Hepatocyte (in vitro differentiated cells): Measurements from ENCODE around the gene FREM1. TPM values are rescaled to one million over a fixed set of nuclear protein-coding genes. Genes with fewer than 3 reads are reported as not detected.

Experiments
- DNase-seq: peaks from one replicate; pipeline ENCODE4 v3.0.0-alpha.2; 2016; ENCODE audit warnings: low spot score
- H2AFZ ChIP-seq: fragments of 200-600 bp; sonication (generic); 2 replicates; pipeline ENCODE4 v1.6.0; 2016; ENCODE audit warnings: antibody characterized with exemption, mild to moderate bottlenecking
- H3K27ac ChIP-seq: fragments of 200-600 bp; sonication (generic); 2 replicates; pipeline ENCODE4 v1.5.1; 2016; ENCODE audit warnings: mild to moderate bottlenecking
- H3K27me3 ChIP-seq: fragments of 200-600 bp; sonication (generic); 2 replicates; pipeline ENCODE4 v1.6.1; 2016
- H3K36me3 ChIP-seq: fragments of 200-600 bp; sonication (generic); replicated peaks from 2 replicates; pipeline ENCODE4 v1.5.1; 2016; ENCODE audit warnings: low read depth; ENCODE audit not compliant: insufficient read depth
- H3K4me1 ChIP-seq: fragments of 200-600 bp; sonication (generic); 2 replicates; pipeline ENCODE4 v1.5.1; 2016; ENCODE audit warnings: mild to moderate bottlenecking, moderate library complexity; ENCODE audit not compliant: insufficient read depth
- H3K4me2 ChIP-seq: fragments of 200-600 bp; sonication (generic); 2 replicates; pipeline ENCODE4 v1.6.0; 2016
- H3K4me3 ChIP-seq: fragments of 200-600 bp; sonication (generic); 2 replicates; pipeline ENCODE4 v1.5.1; 2016; ENCODE audit warnings: mild to moderate bottlenecking
- H3K79me2 ChIP-seq: fragments of 200-600 bp; sonication (generic); 2 replicates; pipeline ENCODE4 v1.6.0; 2017; ENCODE audit warnings: mild to moderate bottlenecking
- H3K9me2 ChIP-seq: fragments of 200-600 bp; sonication (generic); replicated peaks from 2 replicates; pipeline ENCODE4 v1.6.0; 2017; ENCODE audit warnings: mild to moderate bottlenecking; ENCODE audit not compliant: insufficient read depth
- H3K9me3 ChIP-seq: fragments of 200-600 bp; sonication (generic); 2 replicates; pipeline ENCODE4 v1.5.1; 2016; ENCODE audit warnings: low read depth, mild to moderate bottlenecking
- H4K20me1 ChIP-seq: fragments of 200-600 bp; sonication (generic); 2 replicates; pipeline ENCODE4 v1.6.0; 2016; ENCODE audit warnings: mild to moderate bottlenecking; ENCODE audit not compliant: insufficient read depth, poor library complexity, severe bottlenecking
- EZH2 ChIP-seq: fragments of 200-600 bp; sonication (generic); IDR thresholded peaks from 2 replicates; pipeline ENCODE4 v1.6.1; 2016; ENCODE audit warnings: antibody characterized with exemption, mild to moderate bottlenecking, borderline replicate concordance
- EZH2phosphoT487 ChIP-seq: fragments of 200-600 bp; sonication (generic); IDR thresholded peaks from one replicate; pipeline ENCODE4 v1.6.1; 2018; ENCODE audit warnings: antibody characterized with exemption, mild to moderate bottlenecking, low read depth, moderate library complexity; ENCODE audit not compliant: unreplicated experiment, severe bottlenecking
- WGBS: methylation state at CpG from one replicate; pipeline ENCODE4 v1.1.6; 2016; ENCODE audit warnings: low lambda C conversion rate; ENCODE audit errors: missing lambda C conversion rate; 5-methylcytosine and 5-hydroxymethylcytosine counted together
- polyA plus RNA-seq: library from polyadenylated mRNA; unstranded; fragments of >200 nt; fragmentation: Nextera tagmentation; extraction: Ambion mirVana; gene quantifications from 2 replicates; pipeline ENCODE4 v1.2.1, GENCODE V29; 2016
- total RNA-seq: library from RNA; depleted of rRNA; stranded (reverse); fragments of >200 nt; gene quantifications from 2 replicates; pipeline ENCODE4 v1.2.3, GENCODE V29; 2014
- TF ChIP-seq, protein P1 (sequence below): fragments of 200-600 bp; sonication (generic); IDR thresholded peaks from 2 replicates; pipeline ENCODE4 v1.5.1; 2016; ENCODE audit warnings: antibody characterized with exemption, mild to moderate bottlenecking; ENCODE audit not compliant: poor library complexity

FREM1 gene
- total and polyA plus RNA-seq, 2 experiments from 2014 or later = 9.7 to 36.1 TPM

DNA sequence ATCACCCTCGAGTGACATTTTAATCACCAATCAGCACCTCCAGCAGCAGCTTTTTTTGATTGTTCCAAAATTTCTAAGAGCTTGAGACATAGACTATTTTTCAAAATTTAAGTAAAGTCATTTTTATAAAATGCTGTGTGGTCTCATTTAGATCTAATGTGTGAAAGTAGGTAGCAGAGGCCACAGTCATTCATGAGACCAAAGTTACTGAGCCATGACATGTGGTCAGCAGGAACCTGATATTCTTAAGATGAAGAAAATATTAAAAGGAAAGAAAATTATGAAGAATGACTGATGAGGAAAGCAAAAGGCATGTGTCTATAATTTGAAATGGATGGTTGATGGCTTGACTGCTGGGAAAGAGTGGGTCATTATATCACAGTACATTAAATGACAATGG lies 7.2 kb downstream of the FREM1 start:
- H3K36me3 ChIP-seq = no peaks in the 10 kb centered on the region
- peaks cover 41% of the 10 kb centered on the region for H3K4me1 ChIP-seq
- TF ChIP-seq EZH2 (no peak), EZH2phosphoT487 (no peak)
- TF ChIP-seq, protein P1, sequence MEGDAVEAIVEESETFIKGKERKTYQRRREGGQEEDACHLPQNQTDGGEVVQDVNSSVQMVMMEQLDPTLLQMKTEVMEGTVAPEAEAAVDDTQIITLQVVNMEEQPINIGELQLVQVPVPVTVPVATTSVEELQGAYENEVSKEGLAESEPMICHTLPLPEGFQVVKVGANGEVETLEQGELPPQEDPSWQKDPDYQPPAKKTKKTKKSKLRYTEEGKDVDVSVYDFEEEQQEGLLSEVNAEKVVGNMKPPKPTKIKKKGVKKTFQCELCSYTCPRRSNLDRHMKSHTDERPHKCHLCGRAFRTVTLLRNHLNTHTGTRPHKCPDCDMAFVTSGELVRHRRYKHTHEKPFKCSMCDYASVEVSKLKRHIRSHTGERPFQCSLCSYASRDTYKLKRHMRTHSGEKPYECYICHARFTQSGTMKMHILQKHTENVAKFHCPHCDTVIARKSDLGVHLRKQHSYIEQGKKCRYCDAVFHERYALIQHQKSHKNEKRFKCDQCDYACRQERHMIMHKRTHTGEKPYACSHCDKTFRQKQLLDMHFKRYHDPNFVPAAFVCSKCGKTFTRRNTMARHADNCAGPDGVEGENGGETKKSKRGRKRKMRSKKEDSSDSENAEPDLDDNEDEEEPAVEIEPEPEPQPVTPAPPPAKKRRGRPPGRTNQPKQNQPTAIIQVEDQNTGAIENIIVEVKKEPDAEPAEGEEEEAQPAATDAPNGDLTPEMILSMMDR = no peak
- no peak overlapping the region for H3K27ac ChIP-seq
- H2AFZ ChIP-seq = no peak overlapping the region
- H4K20me1 ChIP-seq = no peaks in the 10 kb centered on the region
- no peaks in the 10 kb centered on the region for H3K27me3 ChIP-seq
- DNase-seq = no peak
- no peak overlapping the region for H3K4me3 ChIP-seq
- H3K9me3 ChIP-seq = no peaks in the 10 kb centered on the region
- 61% methylated on average over 1 of the region's 1 CpG for WGBS
- peak overlapping the region; percentile 18 for H3K4me2 ChIP-seq
- no peaks in the 10 kb centered on the region for H3K9me2 ChIP-seq
- peaks cover 98% of the 10 kb centered on the region for H3K79me2 ChIP-seq

DNA sequence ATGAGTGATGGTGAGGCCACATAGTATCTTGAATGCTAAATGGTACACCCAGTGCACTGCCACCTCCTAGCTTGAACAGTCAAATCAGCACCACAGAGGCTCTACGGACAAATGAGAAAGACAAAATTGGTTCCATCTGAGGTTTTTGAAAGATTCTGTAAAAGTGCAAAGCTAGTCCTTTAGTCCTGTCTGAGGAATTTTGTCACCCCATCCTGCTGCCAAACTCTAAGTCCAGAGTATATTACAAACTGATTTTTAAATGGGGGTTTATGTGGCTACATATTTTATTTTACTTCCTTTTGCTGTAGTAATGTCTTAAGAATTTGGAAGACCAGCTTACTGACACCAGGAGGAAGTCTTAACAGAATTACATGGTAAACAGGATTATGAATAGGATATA lies 7.7 kb downstream of the FREM1 start:
- H3K9me2 ChIP-seq = no peaks in the 10 kb centered on the region
- H3K27ac ChIP-seq = no peak overlapping the region
- H4K20me1 ChIP-seq = no peaks in the 10 kb centered on the region
- WGBS = 73% methylated on average over 1 of the region's 1 CpG
- no peaks in the 10 kb centered on the region for H3K36me3 ChIP-seq
- H3K27me3 ChIP-seq = no peaks in the 10 kb centered on the region
- DNase-seq = no peak
- no peak overlapping the region for H2AFZ ChIP-seq
- TF ChIP-seq, protein P1 = no peak
- TF ChIP-seq EZH2phosphoT487 = no peak
- TF ChIP-seq EZH2 = no peak
- H3K4me3 ChIP-seq = no peak overlapping the region
- peaks cover 98% of the 10 kb centered on the region for H3K79me2 ChIP-seq
- H3K4me1 ChIP-seq = peaks cover 37% of the 10 kb centered on the region
- no peaks in the 10 kb centered on the region for H3K9me3 ChIP-seq
- H3K4me2 ChIP-seq = peak overlapping the region; percentile 18

DNA sequence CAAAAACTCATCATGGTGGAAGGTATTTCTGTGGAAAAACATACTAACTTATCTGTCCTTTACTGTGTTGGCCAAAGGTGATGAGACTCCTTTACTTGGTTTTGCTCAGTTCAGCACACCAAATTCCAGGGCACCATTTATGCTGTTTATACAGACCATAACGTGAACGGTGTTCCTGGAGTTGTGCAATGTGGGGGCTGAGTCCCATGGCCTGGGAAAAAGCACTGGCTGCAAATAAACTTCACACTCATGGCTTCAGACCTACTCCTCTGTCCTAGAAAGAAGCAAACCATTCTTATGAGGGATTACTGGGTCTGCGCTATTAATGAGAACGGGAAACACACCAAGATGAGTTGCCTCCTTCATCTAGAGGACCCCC lies 10.4 kb downstream of the FREM1 start:
- H3K9me2 ChIP-seq = no peaks in the 10 kb centered on the region
- no peaks in the 10 kb centered on the region for H3K36me3 ChIP-seq
- H3K4me3 ChIP-seq = no peak overlapping the region
- H3K4me1 ChIP-seq = peaks cover 10% of the 10 kb centered on the region
- WGBS = 68% methylated on average over 4 of the region's 4 CpGs
- TF ChIP-seq, protein P1 = no peak
- TF ChIP-seq EZH2phosphoT487 (no peak), EZH2 (no peak)
- no peak overlapping the region for H2AFZ ChIP-seq
- peak overlapping the region; percentile 70 for H3K4me2 ChIP-seq
- H3K27me3 ChIP-seq = no peaks in the 10 kb centered on the region
- DNase-seq = no peak
- H3K27ac ChIP-seq = peak overlapping the region; percentile 42
- peaks cover 95% of the 10 kb centered on the region for H3K79me2 ChIP-seq
- no peaks in the 10 kb centered on the region for H3K9me3 ChIP-seq
- no peaks in the 10 kb centered on the region for H4K20me1 ChIP-seq
